HUES6 (cell line): ENCODE data around the gene WFDC10A.
"Not testable (repeated sequence)": the region's sequence is repeated elsewhere in the genome, so short reads cannot be mapped to it uniquely, and the experiment has no call there.

Experiments
- H3K27ac ChIP-seq: 2 replicates; pipeline ENCODE4 v1.7.0; 2013; ENCODE audit warnings: low read depth, mild to moderate bottlenecking, low read length, inconsistent platforms
- H3K27me3 ChIP-seq: 2 replicates; pipeline ENCODE4 v1.6.1; 2013; ENCODE audit warnings: low read length; ENCODE audit not compliant: control insufficient read depth, insufficient read depth
- H3K36me3 ChIP-seq: 2 replicates; pipeline ENCODE4 v1.6.1; 2013; ENCODE audit warnings: low read length; ENCODE audit not compliant: control insufficient read depth, insufficient read depth
- H3K4me1 ChIP-seq: 2 replicates; pipeline ENCODE4 v1.6.1; 2013; ENCODE audit warnings: low read length; ENCODE audit not compliant: control insufficient read depth, insufficient read depth
- H3K4me3 ChIP-seq: 2 replicates; pipeline ENCODE4 v1.5.1; 2013; ENCODE audit warnings: low read depth, low read length
- H3K9ac ChIP-seq: one replicate; pipeline ENCODE4 v1.6.1; 2013; ENCODE audit warnings: mild to moderate bottlenecking, low read length
- H3K9me3 ChIP-seq: 2 replicates; pipeline ENCODE4 v1.6.1; 2013; ENCODE audit warnings: low read depth, low read length; ENCODE audit not compliant: control insufficient read depth, insufficient read depth

The WFDC10A gene

GRCh38 chr20:45611054-45611453, 18.5 kb upstream of the WFDC10A start:
- Histone ChIP-seq H3K4me1 (no peaks in the 10 kb centered on the region; the same call in 1 of the 2 replicates), H3K27me3 (no peaks in the 10 kb centered on the region), H3K36me3 (no peaks in the 10 kb centered on the region), H3K4me3 (no peak overlapping the region), H3K9me3 (peaks cover 8% of the 10 kb centered on the region; the same call in 1 of the 2 replicates), H3K9ac (no peak overlapping the region), H3K27ac (no peak overlapping the region)

GRCh38 chr20:45612314-45612713, 17.2 kb upstream of the WFDC10A start:
- H3K4me1 ChIP-seq: no peaks in the 10 kb centered on the region; the same call in 1 of the 2 replicates

GRCh38 chr20:45617591-45617990, 11.9 kb upstream of the WFDC10A start:
- H3K9ac ChIP-seq: no peak overlapping the region
- no peaks in the 10 kb centered on the region for H3K36me3 ChIP-seq
- no peaks in the 10 kb centered on the region for H3K4me1 ChIP-seq
- H3K4me3 ChIP-seq: no peak overlapping the region
- H3K9me3 ChIP-seq: no peaks in the 10 kb centered on the region
- H3K27ac ChIP-seq: no peak overlapping the region
- no peaks in the 10 kb centered on the region for H3K27me3 ChIP-seq

More at GRCh38 chr20:45612314-45612713, 17.2 kb upstream of the WFDC10A start:
- H3K27ac ChIP-seq: no peak overlapping the region
- no peaks in the 10 kb centered on the region for H3K27me3 ChIP-seq
- no peaks in the 10 kb centered on the region for H3K36me3 ChIP-seq
- no peaks in the 10 kb centered on the region; the same call in 1 of the 2 replicates for H3K9me3 ChIP-seq
- no peak overlapping the region for H3K9ac ChIP-seq
- H3K4me3 ChIP-seq: no peak overlapping the region

GRCh38 chr20:45621593-45621992, 7.9 kb upstream of the WFDC10A start:
- Histone ChIP-seq H3K36me3 (no peaks in the 10 kb centered on the region), H3K4me3 (no peak overlapping the region), H3K27ac (no peak overlapping the region), H3K4me1 (no peaks in the 10 kb centered on the region), H3K9me3 (no peaks in the 10 kb centered on the region), H3K27me3 (no peaks in the 10 kb centered on the region), H3K9ac (no peak overlapping the region)

GRCh38 chr20:45626540-45626939, 3.0 kb upstream of the WFDC10A start:
- Histone ChIP-seq H3K27ac (no peak overlapping the region), H3K4me1 (peaks cover 6% of the 10 kb centered on the region; the same call in 1 of the 2 replicates)

DNA sequence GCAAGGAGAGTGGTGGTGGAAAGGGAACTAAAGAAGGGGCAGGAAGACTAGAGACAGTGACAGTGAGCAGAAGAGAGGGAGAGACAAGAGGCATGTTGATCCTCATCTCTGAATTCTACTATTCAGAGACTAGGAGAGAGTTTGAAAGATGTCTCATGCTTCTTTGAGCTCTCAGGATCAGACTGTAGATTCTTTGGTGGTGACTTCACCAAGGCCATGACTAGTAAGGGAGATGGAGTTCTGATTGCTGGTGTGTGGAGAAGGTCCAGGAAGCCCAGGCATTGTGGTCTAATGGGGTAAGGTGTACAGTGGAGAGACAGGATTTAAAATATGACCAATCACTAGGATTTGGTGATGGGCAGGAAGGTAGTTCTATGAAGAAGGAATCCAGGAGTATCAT, 832 bp downstream of the WFDC10A start:
- Histone ChIP-seq H3K36me3 (no peaks in the 10 kb centered on the region), H3K27me3 (no peaks in the 10 kb centered on the region), H3K27ac (no peak overlapping the region), H3K4me3 (no peak overlapping the region), H3K4me1 (peaks cover 6% of the 10 kb centered on the region; the same call in 1 of the 2 replicates), H3K9ac (no peak overlapping the region), H3K9me3 (no peaks in the 10 kb centered on the region)

More at GRCh38 chr20:45626540-45626939, 3.0 kb upstream of the WFDC10A start:
- no peak overlapping the region for H3K4me3 ChIP-seq
- H3K27me3 ChIP-seq: no peaks in the 10 kb centered on the region
- no peak overlapping the region for H3K9ac ChIP-seq
- no peaks in the 10 kb centered on the region for H3K9me3 ChIP-seq
- no peaks in the 10 kb centered on the region for H3K36me3 ChIP-seq

GRCh38 chr20:45631184-45631583, 1.6 kb downstream of the WFDC10A start, which contains the start of gene WFDC9:
WFDC9 (minus strand) TSS chr20:45631284; CDS start chr20:45610181, 21,103 bp downstream.
- H3K27me3 ChIP-seq: no peaks in the 10 kb centered on the region
- H3K9ac ChIP-seq: no peak within 1 kb of the TSS
- H3K27ac ChIP-seq: no peak within 1 kb of the TSS
- no peak within 1 kb of the TSS for H3K4me3 ChIP-seq
- no peaks in the 10 kb centered on the region for H3K9me3 ChIP-seq
- no peaks in the 10 kb centered on the region for H3K36me3 ChIP-seq
- H3K4me1 ChIP-seq: peaks cover 6% of the 10 kb centered on the region; the same call in 1 of the 2 replicates

DNA sequence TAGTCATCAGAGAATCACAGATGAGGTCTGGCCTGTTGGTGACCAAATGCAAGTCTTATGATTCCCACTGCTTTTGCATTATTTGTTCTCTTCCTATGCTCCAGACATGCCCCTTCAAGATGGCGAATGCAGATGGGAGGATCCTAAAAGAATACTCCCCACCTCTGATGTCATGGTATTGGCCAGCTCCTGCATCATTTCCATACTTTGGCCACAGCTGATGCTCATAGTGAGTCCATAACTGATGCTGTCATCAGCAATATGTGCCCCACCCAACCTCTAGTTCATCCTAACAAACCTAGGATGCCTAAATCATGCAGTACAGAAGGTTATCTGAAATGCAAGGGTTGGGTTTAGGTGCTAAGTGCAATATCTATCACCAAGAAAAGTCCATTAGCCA, 7.0 kb downstream of the WFDC10A start:
- H3K27me3 ChIP-seq: no peaks in the 10 kb centered on the region
- no peaks in the 10 kb centered on the region for H3K4me1 ChIP-seq
- no peak overlapping the region for H3K4me3 ChIP-seq
- H3K27ac ChIP-seq: no peak overlapping the region
- no peaks in the 10 kb centered on the region for H3K36me3 ChIP-seq
- H3K9ac ChIP-seq: no peak overlapping the region
- peaks cover 2% of the 10 kb centered on the region; the same call in 1 of the 2 replicates for H3K9me3 ChIP-seq

GRCh38 chr20:45639687-45640086, 10.1 kb downstream of the WFDC10A start:
- no peak overlapping the region for H3K27ac ChIP-seq
- H3K9ac ChIP-seq: no peak overlapping the region
- H3K27me3 ChIP-seq: no peaks in the 10 kb centered on the region
- no peak overlapping the region for H3K4me3 ChIP-seq
- H3K36me3 ChIP-seq: no peaks in the 10 kb centered on the region
- H3K4me1 ChIP-seq: no peaks in the 10 kb centered on the region
- H3K9me3 ChIP-seq: peaks cover 2% of the 10 kb centered on the region; the same call in 1 of the 2 replicates

GRCh38 chr20:45641076-45641475, 11.5 kb downstream of the WFDC10A start:
- not testable (repeated sequence) for H3K27ac ChIP-seq

GRCh38 chr20:45645869-45646268, 16.3 kb downstream of the WFDC10A start:
- H3K4me3 ChIP-seq, H3K4me1 ChIP-seq, H3K27ac ChIP-seq, H3K9ac ChIP-seq, H3K36me3 ChIP-seq, H3K27me3 ChIP-seq: not testable (repeated sequence)
- peaks cover 15% of the 10 kb centered on the region for H3K9me3 ChIP-seq

More at GRCh38 chr20:45641076-45641475, 11.5 kb downstream of the WFDC10A start:
- not testable (repeated sequence) for H3K9me3 ChIP-seq, H3K4me3 ChIP-seq, H3K36me3 ChIP-seq, H3K9ac ChIP-seq, H3K4me1 ChIP-seq, H3K27me3 ChIP-seq
